GM10248 (cell line): ENCODE results near the gene AKIP1.

Experiments used
- CTCF ChIA-PET: fragments of 300-600 bp; sonication (Branson Sonifier 250); formaldehyde crosslinking; extraction: SDS; loops from one replicate; lab custom pipeline; 2021; ENCODE audit warnings: antibody characterized with exemption; lab: Yijun Ruan, JAX
- POLR2A ChIA-PET: fragments of 350-650 bp; sonication (Branson Sonifier 250); formaldehyde crosslinking; extraction: SDS; loops from one replicate; lab custom pipeline; 2020; ENCODE audit warnings: antibody characterized with exemption; lab: Yijun Ruan, JAX
- DNase-seq: peaks from one replicate; pipeline ENCODE4 v3.0.0; 2012; ENCODE audit errors: extremely low spot score
- TF ChIP-seq, protein P1 (sequence below): IDR thresholded peaks from 2 replicates; pipeline ENCODE4 v1.5.1; 2012; ENCODE audit warnings: mild to moderate bottlenecking, low read depth; ENCODE audit errors: extremely low read depth, missing control alignments, control extremely low read depth

AKIP1 gene, protein sequence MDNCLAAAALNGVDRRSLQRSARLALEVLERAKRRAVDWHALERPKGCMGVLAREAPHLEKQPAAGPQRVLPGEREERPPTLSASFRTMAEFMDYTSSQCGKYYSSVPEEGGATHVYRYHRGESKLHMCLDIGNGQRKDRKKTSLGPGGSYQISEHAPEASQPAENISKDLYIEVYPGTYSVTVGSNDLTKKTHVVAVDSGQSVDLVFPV

GRCh38 chr11:8911029-8911823, at the start of gene AKIP1:
AKIP1 (plus strand) TSS chr11:8911189; CDS start chr11:8911450, 261 bp downstream.
- ChIA-PET POLR2A (interaction anchor here (1.4 kb wide), 1 partner anchor 54 kb away, joined by 3 read pairs; no protein-coding TSS in a partner anchor), CTCF (interaction anchor here (0.9 to 2.2 kb wide), 4 partner anchors 11 to 227 kb away, joined by 3 to 14 read pairs (median 6); no protein-coding TSS in a partner anchor)
- TF ChIP-seq, protein P1, sequence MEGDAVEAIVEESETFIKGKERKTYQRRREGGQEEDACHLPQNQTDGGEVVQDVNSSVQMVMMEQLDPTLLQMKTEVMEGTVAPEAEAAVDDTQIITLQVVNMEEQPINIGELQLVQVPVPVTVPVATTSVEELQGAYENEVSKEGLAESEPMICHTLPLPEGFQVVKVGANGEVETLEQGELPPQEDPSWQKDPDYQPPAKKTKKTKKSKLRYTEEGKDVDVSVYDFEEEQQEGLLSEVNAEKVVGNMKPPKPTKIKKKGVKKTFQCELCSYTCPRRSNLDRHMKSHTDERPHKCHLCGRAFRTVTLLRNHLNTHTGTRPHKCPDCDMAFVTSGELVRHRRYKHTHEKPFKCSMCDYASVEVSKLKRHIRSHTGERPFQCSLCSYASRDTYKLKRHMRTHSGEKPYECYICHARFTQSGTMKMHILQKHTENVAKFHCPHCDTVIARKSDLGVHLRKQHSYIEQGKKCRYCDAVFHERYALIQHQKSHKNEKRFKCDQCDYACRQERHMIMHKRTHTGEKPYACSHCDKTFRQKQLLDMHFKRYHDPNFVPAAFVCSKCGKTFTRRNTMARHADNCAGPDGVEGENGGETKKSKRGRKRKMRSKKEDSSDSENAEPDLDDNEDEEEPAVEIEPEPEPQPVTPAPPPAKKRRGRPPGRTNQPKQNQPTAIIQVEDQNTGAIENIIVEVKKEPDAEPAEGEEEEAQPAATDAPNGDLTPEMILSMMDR: no peak
- DNase-seq: peak; percentile 91

- DNase-seq: no peak
- POLR2A ChIA-PET: no interaction called here
- CTCF ChIA-PET: interaction anchor here (1.8 kb wide), 1 partner anchor 50 kb away, joined by 3 read pairs; no protein-coding TSS in a partner anchor
- TF ChIP-seq, protein P1: no peak
These were observed 47.2 kb upstream of the AKIP1 start for GRCh38 chr11:8863838-8864237.

DNA sequence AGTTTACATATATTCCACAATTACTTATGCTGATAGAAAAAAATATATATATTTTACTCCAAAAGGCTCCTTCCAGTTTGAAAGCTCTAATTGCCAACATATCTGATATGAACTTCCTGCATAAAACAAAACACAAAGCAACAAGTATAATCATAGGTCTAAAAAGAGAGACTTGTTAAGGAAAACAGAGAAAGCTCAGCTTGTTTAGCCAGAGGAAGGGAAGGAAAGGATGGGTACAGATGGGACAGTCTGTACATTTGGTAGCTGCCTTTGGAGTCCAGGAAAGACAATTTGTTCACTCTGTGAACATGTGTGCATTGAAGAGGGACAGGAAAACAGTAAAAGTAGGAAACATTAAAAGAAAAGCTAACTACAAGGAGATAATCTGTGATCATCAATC, 45.7 kb upstream of the AKIP1 start:
- ChIA-PET CTCF (no interaction called here), POLR2A (no interaction called here)
- no peak for DNase-seq
- TF ChIP-seq, protein P1: no peak

- ChIA-PET CTCF (interaction anchor here (2.0 kb wide), 1 partner anchor 14 kb away, joined by 7 read pairs; no protein-coding TSS in a partner anchor), POLR2A (no interaction called here)
- DNase-seq: no peak
- TF ChIP-seq, protein P1: no peak
These were observed 44.0 kb upstream of the AKIP1 start for GRCh38 chr11:8867035-8867434.

DNA sequence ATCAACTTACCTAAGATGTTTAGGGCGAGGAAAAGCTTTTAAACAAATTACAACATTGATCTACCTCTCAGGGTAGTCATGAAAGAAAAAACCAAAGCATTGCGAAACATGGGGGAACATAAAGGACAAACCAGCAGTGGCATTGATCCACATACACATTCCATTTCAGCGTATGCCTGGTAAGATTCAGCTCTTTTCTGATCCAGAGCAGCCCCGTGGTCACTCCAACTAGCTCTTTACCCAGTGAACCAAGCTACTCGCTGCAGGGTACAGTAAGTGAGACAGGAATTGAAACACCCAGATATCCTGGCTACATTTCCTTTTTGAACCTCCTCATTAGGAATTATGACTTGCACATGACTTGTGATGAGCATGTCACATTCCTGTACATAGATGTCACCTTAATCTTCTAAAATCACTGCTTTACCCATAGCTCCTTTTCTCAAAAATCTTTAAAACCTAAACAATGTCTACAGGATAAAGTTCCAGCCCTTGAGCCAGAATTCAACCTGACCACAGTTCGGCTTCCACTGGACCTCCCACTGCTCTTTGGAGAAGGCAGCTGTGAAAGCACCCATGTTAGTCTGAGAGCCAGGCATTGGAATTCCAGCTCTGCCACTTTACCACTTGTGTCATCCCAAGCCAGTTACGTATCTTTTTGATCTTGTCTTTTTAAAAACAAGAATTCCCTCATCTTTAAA, 42.9 kb upstream of the AKIP1 start:
- TF ChIP-seq, protein P1: no peak
- ChIA-PET POLR2A (no interaction called here), CTCF (interaction anchor here (1.1 to 2.1 kb wide), 4 partner anchors 12 to 92 kb away, joined by 3 to 7 read pairs (median 4); no protein-coding TSS in a partner anchor)
- no peak for DNase-seq
